Activated T-cell treated with anti-CD3 and anti-CD28 coated beads for 48 hours (primary cell): Measurements from ENCODE around the gene ACER3.
"Not testable (repeated sequence)": the region's sequence is repeated elsewhere in the genome, so short reads cannot be mapped to it uniquely, and the experiment has no call there.

Source experiments
- DNase-seq: peaks from one replicate; pipeline ENCODE4 v3.0.0-alpha.2; 2020; ENCODE audit warnings: low read depth

The ACER3 gene

DNA sequence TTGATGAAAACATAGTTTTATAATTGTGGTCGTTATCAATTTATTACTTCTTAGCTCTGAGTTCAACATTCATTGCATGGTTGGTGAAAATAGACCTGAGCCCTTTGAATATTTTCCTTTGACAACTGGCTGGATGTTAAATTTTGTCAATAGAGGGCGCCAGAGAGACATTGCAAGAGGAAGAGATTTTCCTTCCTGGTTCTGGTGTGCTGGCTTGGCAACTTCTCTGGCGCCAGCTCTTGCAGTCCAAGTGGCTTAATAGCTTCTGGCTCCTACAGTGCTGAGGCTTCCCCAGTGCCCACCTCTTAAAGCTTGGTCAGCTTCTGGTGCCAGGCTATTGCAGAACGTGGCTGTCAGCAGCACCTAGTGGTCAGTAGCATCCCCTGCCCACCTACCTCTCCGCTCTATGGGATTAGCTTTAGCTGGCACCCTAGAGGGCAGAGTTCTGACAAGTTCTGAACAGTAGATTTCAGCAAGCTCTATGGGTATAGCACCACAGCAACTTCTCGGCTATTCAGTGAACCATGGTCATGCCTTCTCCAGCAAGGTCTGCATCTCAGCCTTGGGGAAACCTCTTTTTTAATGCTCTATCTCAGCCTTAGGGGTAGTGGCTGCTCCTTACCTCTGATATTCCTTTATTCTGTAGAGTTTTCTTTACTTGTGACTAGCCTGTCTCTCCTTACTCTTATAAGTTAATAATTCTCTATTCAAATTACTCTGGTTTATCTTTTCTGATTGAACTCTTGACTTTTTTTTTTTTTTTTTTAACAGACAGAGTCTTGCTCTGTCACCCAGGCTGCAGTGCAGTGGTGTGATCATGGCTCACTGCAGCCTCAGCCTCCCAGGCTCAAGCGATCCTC is 59.4 kb downstream of the ACER3 start:
- DNase-seq, result peak; percentile 26

DNA sequence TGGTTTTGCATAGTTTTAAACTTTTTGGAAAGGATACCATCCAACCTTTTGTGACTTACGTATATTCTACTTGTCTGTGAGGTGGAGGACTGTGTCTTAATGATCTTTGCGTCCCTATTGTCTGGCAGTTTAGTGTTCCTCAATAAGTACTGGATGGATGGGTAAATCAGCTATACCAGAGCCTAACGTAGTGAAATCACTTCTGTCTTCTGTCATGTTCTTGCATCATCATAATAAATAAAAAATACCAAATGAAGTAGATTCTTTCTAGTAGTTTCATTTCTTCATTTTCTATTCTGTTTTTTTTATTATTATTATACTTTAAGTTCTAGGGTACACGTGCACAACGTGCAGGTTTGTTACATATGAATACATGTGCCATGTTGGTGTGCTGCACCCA is 66.4 kb downstream of the ACER3 start:
- no peak for DNase-seq

DNA sequence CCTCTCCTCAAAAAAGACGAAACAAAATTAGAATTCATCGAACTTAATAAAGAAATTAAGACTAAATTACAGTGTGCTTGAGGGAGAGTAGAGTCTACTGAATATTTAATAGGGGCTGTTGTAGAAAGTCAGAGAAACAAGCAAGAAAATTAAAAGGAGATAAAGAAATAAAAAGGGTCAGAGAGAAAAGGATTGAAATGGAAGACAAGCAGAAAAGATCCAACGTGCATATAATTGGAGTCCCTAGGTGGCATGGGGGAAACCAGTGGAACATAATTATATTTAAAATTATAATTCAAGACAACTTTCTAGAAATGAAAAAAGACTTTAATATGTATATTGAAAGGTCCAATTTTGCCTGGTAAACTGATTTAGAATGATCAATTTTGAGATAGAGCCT is 74.3 kb downstream of the ACER3 start:
- no peak for DNase-seq

DNA sequence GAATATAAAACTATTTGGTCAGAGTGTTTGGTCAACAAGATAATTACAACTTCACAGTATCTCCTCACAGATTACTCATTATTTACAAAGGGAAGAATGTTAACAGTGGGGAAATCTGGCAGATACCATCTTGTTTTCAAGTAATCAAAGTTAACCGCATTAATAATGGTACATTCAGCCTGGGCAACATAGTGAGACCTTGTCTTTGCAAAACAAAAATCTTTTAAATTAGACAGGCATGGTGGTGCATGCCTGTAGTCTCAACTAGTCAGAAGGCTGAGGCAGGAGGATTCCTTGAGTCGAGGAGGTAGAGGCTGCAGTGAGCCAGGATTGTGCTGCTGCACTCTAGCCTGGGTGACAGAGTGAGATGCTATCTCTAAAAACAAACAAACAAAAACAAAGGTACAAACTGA is 78.5 kb downstream of the ACER3 start:
- no peak for DNase-seq

DNA sequence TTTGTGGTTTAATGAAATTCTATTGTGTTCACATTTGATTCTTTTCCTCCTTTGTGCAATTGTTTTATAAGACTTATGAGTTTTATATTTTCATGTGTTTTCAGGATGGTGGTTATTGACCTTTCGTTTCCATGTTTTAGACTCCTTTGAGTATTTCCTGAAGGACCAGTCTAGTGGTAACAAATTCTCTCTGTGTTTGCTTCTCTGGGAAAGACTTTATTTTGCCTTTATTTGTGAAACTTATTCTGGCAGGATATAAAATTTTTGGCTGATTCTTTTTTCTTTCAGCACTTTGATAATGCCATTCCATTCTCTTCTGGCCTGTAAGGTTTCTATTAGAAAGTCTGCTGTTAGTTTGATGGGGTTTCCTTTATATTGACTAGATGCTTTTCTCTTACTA is 83.5 kb downstream of the ACER3 start:
- no peak for DNase-seq

DNA sequence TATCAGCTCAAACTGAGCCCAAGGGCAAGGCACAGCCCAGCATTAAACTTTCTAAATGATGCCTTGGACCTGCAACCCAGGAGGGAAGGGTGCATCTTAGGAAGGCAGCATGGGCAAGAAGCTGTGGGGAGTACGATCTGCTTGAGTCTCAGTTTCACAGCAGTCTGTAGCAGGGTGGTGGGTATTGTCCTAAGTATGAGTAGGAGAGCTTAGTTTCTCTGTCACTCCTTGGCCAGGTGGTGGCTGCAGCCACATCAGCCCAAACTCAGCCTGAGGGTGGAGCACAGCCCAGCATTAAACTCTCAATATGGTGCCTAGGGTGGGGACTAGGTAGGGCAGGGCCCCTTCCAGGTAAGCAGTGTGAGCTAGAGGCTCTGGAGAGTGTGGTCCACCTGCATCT is 85.5 kb downstream of the ACER3 start:
- DNase-seq, result no peak

DNA sequence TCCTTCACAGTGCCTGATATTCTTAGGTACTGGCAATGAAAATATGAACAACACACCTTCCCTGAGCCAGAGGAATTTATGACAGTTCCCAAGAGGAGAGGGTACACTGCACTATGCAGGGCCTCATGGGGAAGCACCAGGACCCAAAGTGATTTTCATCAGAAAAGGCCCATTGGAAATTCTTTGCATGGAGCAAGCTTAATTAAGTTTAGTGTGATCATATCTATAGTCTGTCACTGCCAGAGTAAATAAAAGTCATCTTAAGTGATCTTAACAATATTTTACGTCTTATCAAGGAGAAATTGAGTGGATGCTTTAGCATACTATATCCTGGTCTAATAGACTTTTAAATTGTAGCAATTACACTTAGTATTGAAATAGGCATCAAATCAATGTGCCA is 86.5 kb downstream of the ACER3 start:
- no peak for DNase-seq

DNA sequence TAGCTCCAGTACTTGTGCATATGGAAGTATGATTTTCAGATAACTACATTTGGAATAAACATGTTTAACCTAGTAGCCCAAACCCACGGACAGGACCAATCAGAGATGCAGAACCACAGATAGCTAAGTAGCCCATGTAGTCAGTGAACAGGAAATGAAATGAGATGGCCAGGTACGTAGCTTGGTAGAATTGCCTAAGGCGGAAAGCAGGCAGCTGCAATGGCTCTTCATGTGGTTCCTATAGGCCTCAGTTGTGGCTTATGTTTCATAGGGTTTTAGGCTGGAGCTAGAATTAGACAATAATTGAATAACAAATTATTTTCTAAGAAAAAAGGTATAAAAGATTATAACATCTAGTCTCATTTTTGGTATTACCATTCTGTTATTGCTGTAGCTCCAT is 87.1 kb downstream of the ACER3 start:
- DNase-seq, result no peak

DNA sequence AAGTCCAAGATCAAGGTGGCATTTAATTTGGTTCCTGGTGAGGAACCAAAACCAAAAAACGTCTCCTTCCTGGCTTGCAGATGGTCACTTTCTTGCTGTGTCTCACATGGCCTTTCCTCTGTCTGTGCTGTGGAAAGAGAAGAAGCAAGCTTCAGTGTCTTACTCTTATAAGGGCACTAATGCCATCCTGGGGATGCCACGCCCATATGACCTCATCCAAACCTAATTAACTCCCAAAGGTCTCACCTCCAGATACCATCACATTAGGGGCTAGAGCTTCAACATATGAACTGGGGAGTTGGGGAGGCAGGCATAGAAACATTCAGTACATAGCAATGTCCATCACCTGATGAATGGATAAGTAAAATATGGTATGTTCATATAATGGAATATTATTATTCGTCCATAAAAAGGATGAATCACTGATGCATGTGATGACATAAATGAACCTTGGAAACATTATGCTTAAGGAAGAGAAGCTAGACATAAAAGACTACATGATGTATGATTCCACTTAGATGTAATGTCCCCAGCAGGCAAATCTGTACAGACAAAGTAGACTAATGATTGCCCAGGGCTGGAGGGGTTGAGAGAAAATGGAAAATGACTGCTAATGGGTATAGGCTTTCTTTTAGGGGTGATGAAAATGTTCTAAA is 94.9 kb downstream of the ACER3 start:
- no peak for DNase-seq

DNA sequence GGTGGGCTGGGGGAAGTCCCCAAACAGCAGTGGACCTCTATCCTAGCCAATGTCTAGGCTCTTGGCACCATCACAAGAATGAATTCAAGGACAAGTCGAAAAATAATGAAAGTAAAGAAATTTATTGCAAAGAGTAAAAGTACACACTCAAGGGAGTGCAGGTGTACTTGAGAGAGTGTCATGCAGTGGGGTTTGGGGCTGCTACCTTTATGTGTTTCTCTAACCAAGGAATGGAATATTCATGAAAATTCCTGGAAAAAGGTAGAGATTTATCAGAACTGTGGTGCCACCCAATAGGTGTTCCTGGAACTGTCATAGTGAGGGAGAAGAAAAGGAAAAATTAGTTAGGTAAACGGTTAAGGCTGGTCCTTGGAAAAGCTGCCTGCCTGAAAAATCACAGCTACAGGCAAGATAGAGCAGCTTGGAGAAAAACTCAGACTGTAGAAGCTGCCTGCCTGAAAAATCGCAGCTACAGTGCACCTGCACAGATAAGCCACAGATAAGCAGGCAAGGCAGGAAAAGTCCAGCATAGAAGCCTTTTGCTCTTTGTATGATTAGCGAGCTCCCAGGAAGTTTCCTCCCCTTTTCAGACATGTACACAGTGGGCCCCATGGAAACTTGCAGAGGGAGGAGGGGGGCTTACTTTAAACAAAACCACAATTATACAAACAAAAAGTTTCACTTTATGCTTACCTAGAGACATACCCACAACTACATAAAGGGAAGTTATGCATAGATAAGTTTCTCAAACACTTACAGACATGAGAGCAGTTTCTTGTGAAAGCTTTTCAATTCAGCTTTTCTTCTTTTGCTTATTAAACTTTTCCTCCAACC is 102.1 kb downstream of the ACER3 start:
- no peak for DNase-seq

DNA sequence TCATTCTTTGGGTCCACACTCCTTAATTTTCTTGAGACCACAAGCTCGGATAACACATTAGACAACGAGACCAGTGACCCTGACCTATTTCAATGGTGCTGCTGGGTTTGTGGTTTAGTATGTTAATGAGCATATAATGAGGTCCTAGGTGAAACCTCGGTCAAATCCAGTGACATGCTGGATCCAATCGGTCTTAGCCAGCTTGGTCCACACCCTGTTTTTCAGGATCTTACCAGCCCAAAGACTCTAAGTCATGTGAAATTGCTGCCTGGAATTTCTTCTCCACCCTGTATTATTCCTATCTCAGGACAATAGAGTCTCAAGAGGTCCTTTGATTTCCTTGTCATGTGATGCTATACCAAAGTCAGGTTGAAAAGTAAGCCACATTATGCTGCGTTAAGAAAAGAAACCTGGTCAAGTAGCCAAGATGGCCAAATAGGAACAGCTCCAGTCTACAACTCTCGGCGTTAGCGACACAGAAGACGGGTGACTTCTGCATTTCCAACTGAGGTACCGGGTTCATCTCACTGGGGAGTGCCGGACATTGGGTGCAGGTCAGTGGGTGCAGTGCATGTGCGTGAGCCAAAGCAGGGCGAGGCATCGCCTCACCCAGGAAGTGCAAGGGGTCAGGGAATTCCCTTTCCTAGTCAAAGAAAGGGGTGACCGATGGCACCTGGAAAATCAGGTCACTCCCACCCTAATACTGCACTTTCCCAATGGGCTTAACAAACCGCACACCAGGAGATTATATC is 102.9 kb downstream of the ACER3 start:
- not testable (repeated sequence) for DNase-seq

DNA sequence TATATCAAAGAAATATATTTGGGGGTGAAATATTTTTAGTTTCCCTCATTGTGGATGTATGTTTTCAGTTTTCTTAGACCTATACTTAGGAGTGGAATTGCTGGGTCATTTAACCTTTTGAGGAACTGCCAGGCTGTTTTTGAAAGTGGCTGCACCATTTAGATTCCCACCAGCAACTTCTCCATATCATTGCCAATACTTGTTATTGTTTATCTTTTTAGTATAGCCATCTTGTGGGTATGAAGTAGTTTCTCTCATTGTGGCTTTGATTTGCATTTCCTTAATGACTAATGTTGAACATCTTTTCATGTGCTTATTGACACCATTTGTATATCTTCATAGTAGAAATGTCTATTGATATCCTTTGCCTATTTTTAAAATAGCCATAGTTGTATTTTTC is 111.3 kb downstream of the ACER3 start:
- no peak for DNase-seq

DNA sequence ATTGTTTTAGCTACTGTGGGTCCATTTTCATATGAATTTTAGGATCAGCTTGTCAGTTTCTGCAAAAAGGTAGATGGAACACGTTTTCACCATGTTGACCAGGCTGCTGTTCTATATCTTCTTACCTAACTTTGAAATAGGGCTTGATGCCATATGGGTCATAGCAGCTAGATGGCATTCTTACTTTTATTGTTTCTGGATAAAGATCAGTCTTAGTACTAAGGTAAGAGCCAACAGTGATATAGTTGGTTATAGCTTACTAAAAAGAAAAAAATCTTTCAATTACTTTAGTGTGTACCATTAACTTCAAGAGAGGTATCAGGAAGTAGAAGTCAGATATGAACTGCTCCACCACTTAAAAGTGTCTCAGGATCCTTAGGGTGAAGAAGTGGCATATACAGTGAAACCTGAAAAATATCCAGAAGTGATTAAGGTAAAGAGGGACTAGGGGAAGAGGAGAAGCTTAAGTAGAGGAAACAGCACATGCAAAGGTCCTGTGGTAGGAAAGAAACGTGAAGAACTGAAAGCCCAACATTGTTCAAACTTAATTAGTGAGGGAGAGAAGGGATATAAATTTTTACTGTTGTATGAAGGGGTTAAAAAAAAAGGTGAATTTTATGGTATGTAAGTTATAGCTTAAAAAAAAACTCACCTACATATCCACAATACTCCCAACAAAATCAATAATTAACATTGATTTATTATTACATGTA is 113.6 kb downstream of the ACER3 start:
- DNase-seq, result no peak

DNA sequence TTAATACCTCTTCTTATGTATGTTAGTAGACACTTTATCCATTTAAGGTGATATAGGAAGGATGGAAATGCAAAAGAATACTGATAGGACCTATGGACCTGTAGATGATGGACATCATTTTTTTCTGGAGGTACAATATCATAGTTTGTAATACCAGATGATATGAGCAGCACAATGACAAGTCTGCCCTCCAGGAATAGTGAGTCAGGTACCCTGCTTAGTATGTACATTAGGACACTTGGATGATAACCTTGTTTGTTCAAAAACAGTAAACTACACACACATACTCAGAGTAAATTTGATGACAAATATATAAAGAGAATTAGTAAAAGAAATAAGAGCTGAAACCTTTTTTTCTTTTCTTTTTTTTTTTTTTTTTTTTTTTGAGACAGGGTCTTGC is 114.8 kb downstream of the ACER3 start:
- no peak for DNase-seq

DNA sequence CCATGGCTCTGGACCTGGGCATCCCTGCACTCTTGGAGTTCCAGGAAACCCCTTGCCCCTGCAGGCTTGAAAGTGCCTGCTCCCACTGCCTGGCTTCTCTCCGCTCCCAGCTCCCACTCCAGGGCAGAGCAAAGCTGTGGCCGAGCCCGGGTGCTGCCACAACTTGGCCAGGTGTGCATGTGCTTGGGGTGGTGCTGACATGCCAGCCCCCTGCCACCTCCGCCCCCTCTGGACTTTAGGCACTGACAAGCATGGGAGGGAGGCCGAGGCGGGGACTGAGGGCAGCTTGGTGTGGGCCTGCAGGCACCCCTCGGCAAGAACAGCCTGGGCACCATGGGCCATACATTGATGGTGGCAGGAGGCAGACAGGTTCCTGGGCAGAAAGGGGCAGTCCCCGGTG is 117.1 kb downstream of the ACER3 start:
- DNase-seq, result no peak

DNA sequence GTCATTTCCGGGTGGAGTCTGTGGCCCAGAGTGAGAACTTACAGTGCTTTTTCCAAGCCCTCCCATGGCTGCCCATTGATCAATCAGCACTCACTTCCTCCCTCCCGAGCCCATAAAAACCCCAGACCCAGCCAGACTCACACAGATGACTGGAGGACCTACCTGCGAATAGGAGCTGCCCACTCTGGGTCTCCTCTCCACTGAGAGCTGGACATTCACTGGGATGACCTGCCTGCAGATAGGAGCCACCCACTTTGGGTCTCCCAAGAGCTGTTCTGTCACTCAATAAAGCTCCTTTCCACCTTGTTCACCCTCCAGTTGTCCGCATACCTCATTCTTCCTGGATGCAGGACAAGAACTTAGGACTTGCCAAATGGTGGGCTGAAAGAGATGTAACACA is 117.5 kb downstream of the ACER3 start:
- DNase-seq, result no peak

DNA sequence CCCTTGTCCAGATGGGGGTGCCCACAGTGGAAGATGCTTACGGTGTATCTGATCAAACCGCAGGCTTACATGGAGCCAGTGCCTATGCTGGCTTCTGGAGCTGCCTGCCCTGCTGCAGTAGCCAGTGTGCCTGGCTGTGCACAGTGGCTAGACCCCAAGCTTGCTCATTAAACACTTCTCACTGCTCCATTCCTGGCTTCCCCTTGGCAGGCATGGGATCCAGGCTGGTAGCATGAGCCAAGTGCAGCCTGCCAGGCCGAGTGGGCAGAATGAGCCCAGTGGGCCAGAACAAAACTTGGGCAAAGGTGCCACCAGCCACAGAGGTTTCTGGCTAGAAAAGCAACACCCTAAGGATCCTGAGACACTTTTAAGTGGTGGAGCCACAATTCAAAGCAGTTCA is 118.1 kb downstream of the ACER3 start:
- no peak for DNase-seq

DNA sequence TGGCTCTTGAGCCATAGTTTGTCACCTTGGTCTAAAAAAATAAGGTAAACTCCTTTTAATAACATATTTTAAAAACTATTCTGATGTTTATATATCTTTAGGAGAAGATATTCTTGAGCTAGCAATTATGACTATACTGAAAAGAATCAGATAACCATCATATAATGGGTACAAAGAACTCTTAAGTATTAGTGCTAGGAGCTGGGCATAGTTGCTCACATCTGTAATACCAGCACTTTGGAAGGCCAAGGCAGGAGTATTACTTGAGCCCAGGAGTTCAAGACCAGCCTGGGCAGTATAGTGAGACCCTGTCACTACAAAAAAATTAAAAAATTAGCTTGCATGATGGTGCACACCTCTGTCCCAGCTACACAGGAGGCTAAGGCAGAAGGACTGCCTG is 119.5 kb downstream of the ACER3 start:
- DNase-seq, result no peak

DNA sequence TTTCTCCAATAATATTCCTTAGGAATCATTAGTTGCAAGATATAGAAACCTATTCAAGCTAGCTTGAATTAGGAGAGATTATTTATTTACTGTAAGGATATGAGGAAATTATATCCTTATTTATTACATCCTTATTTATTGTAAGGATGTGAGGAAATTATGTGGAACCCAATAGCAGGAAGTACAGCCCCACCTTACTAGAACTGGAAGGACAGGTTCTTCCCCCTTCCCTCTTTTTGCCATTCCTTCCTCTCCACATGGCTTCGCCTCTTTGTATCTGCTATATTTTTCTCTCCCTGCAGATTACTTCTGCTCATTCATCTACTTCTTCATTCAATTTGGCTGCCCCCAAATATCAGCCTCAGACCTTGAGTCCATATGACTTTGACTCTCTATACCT is 124.0 kb downstream of the ACER3 start:
- no peak for DNase-seq

DNA sequence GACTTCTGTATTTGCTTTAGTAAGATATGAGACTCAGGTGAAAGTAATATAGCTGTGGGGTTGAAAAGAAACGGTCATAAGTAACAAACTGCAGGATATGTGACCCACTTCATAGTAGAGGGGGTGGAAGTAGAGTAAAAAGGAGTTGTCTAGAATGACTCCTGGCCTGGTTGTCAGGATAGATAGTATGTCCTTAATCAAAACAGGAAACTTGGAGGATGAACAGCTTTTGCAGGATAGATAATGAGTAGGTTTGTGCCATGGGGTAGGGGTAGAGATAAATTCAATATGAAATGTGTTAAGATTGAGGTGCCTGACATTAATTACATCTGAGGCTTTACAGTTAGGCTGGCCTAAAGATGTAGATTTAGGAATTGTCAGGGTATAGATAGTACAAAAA is 126.5 kb downstream of the ACER3 start:
- DNase-seq, result no peak

DNA sequence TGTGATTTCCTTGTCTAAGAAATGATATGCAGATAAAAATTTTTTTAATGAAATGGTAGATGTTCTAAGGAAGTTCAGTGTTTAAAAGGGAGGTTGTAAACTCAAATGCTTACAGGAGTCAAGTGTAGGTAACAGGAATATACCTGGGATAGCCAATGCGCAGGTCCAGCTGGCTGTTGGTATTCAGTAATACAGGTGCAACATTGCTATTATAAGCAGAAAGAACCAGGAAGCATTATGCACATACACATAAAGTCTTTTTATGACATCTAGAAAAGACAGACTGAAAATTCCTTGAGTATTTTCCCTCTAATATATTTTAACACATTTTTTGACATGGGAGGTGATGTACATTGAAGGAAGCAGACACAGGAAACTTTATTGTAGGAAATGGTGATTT is 129.9 kb downstream of the ACER3 start:
- no peak for DNase-seq
